Measurements from ENCODE around the gene HS3ST3B1.

- TF ChIP-seq CTCF (conservative IDR thresholded peaks at IDR 0.05) (no peak), ZFX (IDR thresholded peaks at IDR 0.05) (no peak)
These were observed 97.9 kb downstream of the HS3ST3B1 start for GRCh38 chr17:14398766-14399165.

Data from C4-2B (cell line).